T47D (cell line): ENCODE results near the gene PARD6G.

Experiments used
- DNase-seq, 2 experiments: peaks; one replicate each; pipeline versions ENCODE4 v3.0.0 to v3.0.0-alpha.2; 2011 to 2012; ENCODE audit warnings: low read depth in 1 of 2, low spot score in 1 of 2
- JUND ChIP-seq: IDR thresholded peaks from 2 replicates; pipeline ENCODE4 v1.6.1; 2012; ENCODE audit warnings: low read depth
- in situ Hi-C: cut with HindIII; loops from 2 replicates; pipeline ENCODE4 v1.10.0; 2016; ENCODE audit warnings: low sequenced_read_pairs, low pct_unique_long_range_greater_than_20kb

Gene PARD6G

DNA sequence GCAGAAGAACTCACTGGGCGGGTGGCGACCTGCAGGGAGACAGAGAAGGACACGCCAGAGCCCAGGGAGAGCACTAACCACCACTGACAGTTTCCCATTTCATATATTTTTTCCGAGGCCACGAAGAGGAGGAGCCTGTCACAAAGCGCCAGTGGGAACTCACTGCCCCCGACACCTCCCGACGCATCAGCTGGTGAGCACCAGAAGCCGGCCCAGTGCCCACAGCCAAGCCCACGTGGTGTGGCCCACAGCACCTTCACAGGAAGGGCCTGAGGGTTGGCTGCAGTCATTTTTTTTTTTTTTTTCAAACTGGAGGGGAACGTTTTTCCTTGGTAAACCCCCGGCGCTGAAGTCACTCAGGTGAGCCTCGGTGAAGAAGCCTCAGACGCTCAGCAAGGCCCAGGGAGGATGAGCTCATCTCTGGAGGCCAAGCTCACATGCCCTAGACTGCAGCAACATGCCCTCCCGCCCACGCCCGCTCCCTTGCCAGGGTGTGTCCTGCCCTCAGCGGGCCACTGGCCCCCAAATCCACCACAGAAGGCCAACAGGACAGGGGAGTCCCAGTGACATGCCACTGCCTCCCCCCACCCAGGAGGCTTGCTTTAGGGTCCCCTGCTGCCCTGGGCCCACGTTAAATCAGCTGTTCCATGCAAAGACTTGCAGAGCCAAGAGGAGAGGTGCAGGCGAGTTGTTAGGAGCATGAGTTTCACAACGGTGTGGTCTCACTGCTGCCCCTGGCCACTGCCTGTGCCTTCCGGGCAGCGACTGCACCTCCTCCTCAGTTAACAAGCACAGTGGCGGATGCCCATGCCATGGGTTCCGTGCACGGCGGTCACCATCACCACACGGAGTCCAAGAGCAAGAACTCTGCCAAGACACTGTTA is 68.1 kb downstream of the PARD6G start:
- in situ Hi-C loops = no loop called here
- no peak for DNase-seq
- TF ChIP-seq JUND = no peak

DNA sequence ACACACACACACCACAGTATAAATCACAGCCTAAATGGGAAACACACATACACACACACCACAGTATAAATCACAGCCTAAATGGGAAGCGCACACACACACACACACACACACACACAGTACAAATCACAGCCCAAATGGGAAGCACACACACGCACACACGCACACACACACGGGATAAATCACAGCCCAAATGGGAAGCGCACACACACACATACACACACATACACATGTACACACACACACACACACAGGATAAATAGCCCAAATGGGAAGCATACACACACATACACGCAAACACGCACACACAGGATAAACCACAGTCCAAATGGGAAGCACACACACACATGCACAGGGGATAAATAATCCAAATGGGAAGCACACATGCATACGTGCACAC is 70.2 kb downstream of the PARD6G start:
- DNase-seq = no peak
- in situ Hi-C loops = no loop called here
- TF ChIP-seq JUND = no peak

DNA sequence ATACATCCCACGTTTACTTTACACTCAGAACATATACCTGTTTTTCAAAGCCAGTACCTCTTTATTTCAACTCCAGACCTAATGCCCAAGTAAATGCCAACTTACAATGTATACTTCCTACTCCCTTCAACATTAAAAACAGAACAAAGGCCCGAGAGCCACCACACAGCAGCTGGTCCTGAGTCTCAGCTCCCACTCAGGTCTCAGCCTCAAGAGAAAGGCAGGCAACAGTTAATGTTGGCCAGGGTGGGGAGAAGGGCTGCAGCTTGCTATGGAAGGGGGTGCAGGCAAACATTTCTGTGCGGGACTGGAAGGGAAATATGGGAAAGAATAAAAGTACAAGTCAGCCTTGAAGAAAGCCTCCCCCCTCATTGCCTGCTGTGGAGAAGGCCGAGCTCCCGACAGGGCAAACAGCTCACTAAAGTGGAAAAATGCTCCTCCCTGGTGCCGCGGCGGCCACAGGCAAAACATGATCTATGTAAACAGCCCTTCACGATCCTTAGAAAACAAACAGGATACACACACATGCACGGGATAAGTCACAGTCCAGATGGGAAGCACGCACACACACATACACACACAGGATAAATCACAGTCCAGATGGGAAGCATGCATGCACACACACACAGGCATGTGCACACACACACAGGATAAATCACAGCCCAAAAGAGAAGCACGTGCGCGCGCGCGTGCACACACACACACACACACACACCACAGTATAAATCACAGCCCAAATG is 70.8 kb downstream of the PARD6G start:
- TF ChIP-seq JUND = no peak
- DNase-seq = peak in 1 of 2 experiments; percentile 41
- in situ Hi-C loops = no loop called here

DNA sequence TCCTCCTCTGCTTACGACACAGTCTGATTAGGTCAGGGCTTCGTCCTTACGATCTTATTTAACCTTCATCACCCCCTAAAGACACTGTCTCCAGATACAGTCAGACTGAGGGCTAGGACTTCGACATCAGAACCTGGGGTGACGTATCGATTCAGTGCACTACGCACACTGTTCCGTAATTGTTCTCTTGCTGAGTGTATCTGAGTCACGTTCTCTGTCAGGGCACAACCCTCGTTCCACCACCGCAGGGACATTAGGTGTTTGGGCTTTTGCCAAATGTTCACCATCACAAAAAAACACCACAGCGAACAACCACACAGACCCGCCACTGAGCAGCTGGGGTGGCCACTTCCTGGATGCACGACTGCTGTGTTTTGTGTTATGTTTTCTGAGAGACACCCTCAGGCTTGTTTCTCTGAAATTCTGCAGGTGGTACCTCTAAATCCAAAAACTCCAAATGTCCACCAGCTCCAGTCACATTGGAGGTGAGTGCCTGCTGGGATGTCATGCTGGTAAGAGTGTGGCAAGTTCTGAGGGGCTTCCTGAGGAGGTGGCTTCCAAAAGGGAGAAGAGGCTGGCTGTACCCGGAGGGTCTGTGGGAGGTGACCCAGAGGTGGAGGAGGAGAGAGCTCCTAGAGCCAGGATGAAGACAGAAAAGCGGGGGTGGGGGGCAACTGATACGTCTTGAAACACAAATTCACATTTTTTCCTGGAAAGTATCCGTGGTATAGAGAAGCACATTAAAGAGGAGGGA is 71.7 kb downstream of the PARD6G start:
- in situ Hi-C loops = no loop called here
- DNase-seq = no peak
- TF ChIP-seq JUND = no peak

DNA sequence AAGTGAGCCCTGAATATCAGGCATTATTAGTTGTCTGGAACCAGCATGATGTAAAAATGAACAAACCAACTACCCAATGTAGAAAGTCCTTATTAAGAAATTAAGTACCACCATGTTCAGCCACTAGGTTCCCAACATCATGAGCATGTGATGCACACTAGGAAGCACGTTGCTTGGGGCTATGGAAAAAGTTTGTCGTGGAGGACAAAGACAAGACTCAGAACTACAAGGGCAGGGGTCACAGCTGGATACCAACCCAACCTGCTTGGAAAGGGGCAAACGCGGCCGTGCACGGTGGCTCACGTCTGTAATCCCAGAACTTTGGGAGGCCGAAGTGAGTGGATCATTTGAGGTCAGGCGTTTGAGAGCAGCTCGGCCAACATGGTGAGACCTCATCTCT is 74.3 kb downstream of the PARD6G start:
- TF ChIP-seq JUND = no peak
- in situ Hi-C loops = no loop called here

DNA sequence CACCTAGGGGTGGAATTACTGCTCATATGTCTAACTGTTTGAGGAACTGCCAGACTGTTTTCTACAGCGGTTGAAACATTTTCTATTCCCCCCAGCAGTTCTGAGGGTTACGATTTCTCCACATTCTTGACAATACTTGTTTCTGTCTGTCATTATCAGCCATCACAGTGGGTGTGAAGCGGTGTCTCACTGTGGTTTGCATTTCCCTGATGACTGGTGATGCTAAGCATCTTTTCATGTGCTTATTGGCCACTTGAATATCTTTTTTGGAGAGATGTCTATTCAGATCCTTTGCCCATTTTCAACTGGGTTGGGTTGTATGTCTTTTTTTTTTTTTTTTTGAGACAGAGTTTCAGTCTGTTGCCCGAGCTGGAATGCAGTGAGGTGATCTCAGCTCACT is 75.3 kb downstream of the PARD6G start:
- TF ChIP-seq JUND = no peak
- in situ Hi-C loops = no loop called here
- no peak for DNase-seq

More for the DNA sequence above, 74.3 kb downstream of the PARD6G start:
- DNase-seq = no peak

DNA sequence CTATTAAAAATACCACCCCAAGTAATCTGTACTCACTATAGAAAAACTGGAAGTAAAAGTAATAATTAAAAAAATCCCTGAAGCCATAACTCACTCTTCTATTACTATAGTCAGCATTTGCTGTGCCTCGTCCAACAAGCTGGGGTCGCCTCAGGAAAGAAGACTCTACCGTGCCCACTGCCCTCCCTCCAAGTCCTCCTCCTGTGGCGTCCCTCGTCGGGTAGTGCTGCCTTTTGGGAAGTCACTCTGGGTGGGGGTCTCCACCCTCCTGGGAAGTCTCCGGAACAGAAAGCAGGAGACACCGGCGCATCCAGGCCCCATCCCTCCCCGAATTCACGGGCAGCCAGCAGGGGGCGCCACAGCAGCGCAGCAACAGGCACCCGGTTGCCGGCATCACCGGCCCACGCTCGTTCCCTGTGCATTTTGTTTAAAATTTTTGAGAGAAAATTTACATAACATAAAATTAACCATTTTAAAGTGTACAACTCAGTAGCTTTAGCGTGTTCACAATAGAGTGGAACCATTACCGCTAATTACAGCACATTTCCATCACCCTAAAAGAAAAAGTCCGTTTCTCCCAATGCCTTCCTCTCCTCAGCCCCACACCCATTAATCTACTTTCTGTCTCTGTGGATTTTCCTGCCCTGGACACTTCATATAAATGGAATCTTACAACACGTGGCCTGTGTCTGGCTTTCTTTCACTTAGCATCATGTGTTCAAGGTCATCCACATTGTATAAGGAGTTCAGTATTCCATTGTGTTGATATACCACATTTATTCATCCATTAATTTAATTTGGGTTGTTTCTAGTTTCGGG is 76.1 kb downstream of the PARD6G start:
- TF ChIP-seq JUND = no peak
- in situ Hi-C loops = no loop called here
- DNase-seq = peak; percentile 41 to 63

DNA sequence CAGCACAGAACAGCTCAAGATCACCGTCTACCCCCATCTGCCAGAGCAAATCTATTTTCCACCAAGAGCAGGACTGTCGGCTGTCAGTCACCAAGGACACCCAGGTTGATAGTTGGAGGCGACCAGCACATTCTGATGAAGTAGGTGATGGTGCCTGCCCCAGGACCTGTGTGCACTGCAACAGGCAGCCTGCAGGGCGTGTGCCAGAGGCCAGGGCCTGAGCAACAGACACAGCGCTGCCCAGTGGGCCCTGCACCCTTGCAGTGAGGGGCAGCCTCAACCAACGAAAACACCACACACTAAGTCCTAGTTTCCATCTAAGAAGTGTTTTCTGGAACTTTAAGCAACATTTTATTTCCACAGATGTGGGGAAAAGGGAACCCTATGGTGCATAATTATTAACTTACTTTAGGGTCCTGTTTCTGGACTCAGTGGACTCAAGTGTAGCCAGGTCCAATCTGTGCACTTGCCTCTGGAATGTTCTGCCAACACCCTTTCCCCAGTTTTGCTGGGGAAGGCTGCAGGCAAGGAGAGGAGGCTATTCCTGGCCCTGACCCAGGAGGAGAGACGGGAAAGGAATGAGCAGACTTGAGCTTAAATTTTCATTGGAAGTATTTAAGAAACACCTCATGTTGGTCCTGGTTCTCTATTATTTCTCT is 76.8 kb downstream of the PARD6G start:
- in situ Hi-C loops = no loop called here
- DNase-seq = no peak
- TF ChIP-seq JUND = no peak

DNA sequence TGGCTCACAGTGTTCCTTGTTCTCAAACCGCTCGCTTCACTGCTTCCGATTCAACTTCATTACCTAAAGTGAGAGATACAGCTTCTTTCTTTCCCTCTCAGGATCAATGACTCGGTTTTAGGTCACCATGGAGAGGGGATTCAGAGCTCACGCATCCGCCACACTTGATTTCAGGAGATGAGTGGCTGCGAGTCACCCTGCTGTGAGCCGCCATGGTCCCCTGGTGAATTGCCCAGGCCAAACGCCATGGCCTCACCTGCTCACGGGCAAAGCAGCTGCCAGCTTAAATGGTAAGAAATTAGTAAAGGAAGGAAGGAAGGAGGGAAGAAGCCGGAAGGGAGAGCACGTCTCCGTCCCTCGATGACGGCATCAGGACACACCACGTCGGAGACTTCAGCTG is 77.7 kb downstream of the PARD6G start:
- DNase-seq = no peak
- no peak for TF ChIP-seq JUND
- in situ Hi-C loops = no loop called here

DNA sequence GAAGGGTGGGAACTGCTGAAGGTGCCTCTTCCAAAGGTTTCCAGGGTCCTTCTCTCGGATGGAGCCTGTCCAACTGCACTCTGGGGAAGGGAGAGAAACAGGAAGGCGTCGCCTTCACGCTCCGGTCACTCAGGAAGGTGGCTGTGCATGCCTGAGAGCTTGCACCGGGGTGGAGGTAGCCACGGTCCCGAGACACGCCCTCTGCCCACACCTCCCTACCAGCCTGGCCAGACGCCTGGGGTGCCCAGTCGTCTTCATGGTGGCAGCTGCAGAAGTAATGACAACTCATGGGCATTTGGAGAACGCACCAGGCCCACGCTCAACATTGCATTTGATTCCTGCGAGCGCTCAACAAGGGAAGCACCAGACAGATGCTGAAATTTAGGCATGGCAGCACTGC is 78.3 kb downstream of the PARD6G start:
- no peak for DNase-seq
- TF ChIP-seq JUND = no peak
- in situ Hi-C loops = no loop called here

DNA sequence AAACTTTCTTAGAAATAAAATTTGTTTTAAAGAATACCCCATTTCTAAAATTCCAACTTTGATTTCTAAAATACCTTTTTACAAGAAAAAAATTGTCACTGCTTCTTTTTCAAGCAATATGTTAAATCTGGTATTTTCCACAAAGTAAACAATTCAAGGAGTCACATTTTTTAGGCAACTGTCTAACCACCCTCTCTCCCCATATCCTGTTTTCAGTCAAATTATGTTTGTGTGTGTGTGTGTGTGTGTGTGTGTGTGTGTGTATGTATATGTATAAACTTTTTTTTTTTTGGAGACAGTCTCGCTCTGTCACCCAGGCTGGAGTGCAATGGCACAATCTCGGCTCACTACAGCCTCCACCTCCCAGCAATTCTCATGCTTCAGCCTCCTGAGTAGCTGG is 79.0 kb downstream of the PARD6G start:
- TF ChIP-seq JUND = no peak
- no peak for DNase-seq
- in situ Hi-C loops = no loop called here

DNA sequence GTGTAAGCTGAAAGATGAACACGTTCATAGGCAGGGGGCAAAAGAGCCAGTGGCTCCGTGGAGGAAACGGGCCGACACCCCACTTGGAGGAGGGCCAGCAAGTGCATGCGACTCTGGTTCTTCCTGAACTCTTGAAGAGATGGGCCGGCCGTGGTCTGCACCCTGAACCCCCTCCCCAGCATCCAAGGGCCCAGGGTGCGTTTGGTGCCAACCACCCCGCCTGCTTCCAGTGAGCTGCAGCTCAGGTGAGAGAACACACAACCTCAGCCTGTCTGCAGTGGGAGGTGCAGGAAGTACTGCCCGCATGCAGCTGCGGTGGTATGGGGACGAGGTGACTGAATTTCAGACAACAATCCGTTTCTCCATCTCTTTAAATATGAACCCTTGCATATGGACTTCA is 79.4 kb downstream of the PARD6G start:
- TF ChIP-seq JUND = no peak
- in situ Hi-C loops = no loop called here
- no peak for DNase-seq
